HG03135 (cell line): ENCODE results near the gene SIN3A.
"Not testable (repeated sequence)": the region's sequence is repeated elsewhere in the genome, so short reads cannot be mapped to it uniquely, and the experiment has no call there.

Experiments used
- ATAC-seq: cut with Tn5 transposase; IDR thresholded peaks from one replicate; pipeline ENCODE4 v1.9.1; 2021; ENCODE audit warnings: mild to moderate bottlenecking, moderate library complexity; ENCODE audit not compliant: unreplicated experiment

SIN3A gene

GRCh38 chr15:75358771-75359536 is 92.5 kb downstream of the SIN3A start:
- ATAC-seq, result no peak

GRCh38 chr15:75357976-75358673 is 93.4 kb downstream of the SIN3A start:
- no peak for ATAC-seq

DNA sequence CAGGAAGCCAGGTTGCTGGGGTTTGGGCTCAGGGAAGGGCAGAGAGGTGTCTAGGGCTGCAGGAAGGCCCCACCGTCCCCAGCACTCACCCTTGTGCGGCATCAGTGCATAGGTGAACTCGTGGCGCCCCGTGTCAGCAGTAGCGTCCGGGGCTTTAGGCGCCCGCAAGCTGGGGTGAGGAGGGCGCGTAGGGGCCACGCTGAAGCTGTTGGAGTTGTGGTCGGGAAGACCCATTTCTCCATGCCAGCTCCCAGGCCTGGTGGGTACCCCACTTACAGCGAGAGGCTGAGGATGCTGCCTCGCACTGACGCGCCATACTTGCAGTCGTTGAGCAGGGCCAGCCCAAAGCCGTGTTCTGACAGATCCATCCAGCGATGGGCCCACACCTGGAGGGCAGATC is 95.0 kb downstream of the SIN3A start:
- no peak for ATAC-seq

DNA sequence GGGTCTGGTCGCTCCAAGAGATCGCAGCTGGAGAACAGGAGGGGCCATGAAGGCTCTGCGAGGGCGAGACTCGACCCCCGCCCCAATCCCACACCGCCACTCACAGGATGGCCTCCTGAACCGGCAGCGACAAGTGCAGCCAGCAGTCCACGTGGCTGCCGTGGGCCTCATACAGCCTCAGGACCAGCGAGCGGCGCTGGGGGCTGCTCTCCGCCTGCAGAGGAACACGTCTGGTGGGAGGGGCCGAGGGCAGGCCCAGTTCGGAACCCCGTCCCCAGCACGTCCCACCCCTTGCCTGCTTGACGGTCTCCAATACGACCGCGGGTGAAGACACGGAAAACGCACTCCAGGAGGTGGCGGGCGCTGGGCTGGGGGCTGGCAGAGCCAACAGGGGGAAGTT is 95.5 kb downstream of the SIN3A start:
- no peak for ATAC-seq

DNA sequence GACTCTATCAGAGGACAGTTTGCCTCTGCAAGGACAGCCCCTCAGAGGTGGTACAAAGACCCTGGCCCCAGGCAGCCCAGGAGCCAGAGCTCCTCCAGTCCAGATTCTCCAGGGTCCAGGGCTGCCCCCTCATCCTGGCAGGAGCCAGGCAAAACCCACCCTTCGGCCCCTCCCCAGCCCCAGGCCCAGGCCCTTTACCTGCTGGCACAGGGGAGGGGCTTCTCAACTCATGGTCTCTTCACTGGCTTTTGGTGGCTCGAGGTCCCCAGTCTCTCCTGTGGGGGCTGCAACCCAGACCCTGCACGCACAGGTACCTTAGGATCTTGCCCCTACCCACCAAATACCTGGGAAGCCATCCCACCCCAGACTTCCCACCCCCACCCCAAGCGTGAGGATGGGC is 96.1 kb downstream of the SIN3A start:
- ATAC-seq, result no peak

DNA sequence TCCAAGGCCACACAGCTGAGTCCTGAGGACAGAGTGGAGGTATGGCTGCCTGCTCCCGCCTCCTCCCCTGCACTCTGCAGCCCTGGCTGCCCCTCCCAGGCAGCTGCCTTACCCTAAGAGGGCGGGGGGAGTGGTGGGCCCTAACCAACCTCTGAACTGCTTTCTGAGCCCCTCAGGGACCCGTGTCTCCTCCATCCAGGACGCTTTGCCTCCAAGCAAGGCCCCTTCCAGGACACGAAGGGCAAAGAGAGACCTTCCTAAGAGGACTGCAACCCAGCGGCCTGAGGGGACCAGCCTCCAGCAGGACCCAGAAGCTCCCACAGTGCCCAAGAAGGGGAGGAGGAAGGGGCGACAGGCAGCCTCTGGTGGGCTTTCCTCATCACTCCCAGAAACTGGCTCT is 97.0 kb downstream of the SIN3A start:
- ATAC-seq, result no peak

DNA sequence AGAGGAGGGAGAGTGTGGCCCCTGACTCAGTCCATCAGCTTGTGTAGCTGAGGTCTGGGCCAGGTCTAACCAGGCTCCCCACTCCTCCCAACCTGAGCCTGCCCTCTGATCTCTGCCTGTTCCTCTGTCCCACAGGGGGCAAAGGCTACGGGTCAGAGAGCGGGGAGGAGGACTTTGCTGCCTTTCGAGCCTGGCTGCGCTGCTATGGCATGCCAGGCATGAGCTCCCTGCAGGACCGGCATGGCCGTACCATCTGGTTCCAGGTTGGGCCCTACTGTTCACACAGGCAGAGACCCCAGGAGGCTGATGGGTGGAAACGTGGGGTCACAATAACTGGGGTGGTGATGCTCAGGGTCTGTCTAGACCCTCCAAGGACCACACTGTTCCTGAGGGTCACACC is 97.9 kb downstream of the SIN3A start:
- no peak for ATAC-seq

GRCh38 chr15:75352186-75353080 is 99.1 kb downstream of the SIN3A start:
- ATAC-seq, result no peak

GRCh38 chr15:75350601-75351361 is 100.7 kb downstream of the SIN3A start:
- no peak for ATAC-seq

DNA sequence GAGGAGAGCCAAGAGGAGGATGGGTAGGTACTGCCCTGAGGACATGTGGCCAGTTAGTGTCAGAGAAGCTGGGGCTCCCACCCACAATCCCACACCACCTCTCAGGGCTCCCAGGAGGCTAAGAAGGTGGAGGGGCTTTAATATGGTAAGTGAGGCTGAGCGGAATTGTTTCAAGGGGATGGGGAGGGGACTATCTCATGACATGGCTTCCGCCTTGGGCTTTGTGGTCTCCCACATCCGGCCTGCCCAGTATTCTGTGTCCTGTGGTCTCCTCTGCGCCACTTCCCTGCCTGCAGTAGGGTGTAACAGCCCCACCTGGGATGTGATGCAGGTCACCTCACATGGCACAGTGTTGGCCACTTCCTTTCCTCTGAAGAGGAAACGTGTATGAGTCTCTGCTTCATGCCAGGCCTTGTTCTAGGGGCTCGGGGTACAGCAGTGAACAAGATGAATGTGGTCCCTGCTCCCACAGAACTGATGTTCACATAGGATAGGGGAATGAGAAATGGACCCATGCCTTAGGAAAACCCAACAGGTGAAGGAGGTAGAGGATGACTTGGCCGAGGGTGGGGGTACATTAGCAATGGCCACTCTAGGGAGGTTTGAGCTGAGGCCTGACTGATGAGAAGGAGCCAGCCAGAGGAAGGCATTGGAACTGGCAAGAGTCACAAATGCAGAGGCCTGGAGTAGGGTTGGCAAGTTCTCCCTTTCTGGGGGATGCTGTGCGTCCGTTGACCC is 101.5 kb downstream of the SIN3A start:
- ATAC-seq, result no peak

DNA sequence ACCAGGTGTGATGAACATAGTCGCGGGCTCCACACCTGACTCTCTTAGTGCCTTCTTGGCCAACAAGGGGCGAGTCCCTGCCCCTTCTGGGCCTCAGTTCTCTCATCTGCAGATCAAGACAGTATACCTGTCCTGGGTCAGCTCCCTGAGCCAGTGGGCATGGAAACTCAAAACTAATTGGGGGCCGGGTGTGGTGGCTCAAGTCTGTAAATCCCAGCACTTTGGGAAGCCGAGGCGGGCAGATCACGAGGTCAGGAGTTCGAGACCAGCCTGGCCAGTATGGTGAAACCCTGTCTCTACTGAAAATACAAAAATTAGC is 102.2 kb downstream of the SIN3A start:
- ATAC-seq, result not testable (repeated sequence)

- no peak for ATAC-seq
These were observed 102.7 kb downstream of the SIN3A start for GRCh38 chr15:75348562-75349350.

GRCh38 chr15:75348034-75348561 is 103.4 kb downstream of the SIN3A start:
- ATAC-seq, result no peak

- ATAC-seq, result peak; percentile 43
These were observed 104.1 kb downstream of the SIN3A start for GRCh38 chr15:75347222-75348033.

DNA sequence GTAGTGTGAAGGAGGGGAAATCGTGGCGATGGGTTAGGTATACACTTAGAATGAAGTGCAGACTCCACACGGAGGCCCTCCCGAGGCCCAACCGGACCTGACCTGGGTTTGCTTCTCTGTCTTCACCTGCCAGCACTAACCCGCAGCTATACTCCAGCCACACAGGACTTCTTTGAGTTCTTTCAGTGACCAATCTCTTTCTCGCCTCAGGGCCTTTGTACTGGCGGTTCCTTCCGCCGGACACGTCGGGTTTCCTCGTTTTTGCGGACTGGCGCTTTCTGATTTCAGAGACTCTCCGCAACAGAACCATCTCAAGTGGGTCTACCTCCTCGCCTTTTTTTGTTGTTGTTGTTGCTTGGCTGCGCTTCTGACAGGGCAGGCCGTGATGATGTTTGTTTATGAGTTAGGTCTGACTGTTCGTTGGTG is 104.7 kb downstream of the SIN3A start, which contains the start of gene NEIL1:
NEIL1 (plus strand) TSS at position 244 of the 426 bp plus-strand sequence. CDS start 1,867 bp downstream, outside the sequence.
- ATAC-seq, result no peak

GRCh38 chr15:75343953-75344352 is 107.5 kb downstream of the SIN3A start:
- not testable (repeated sequence) for ATAC-seq

DNA sequence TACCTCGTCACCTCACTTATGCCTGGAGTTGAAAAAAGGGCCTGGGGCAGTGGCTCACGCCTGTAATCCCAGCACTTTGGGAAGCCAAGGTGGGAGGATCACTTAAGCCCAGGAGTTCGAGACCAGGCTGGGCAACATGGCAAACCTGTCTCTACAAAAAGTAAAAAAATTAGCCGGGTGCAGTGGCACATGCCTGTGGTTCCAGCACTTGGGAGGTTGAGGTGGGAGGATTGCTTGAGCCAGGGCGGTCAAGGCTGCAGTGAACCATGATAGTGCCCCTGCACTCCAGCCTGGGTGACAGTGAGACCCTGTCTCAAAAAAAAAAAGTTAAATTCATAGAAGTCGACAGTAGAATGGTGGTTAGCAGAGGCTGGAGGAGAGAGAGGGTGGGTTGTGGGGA is 109.3 kb downstream of the SIN3A start:
- ATAC-seq, result no peak
